Brain microvascular endothelial cell (primary cell): ENCODE data around the gene TSC22D2.

ENCODE experiments used
- DNase-seq: peaks from one replicate; pipeline ENCODE4 v3.0.0-alpha.2; 2020
- H3K27ac ChIP-seq: fragments of 250-450 bp; sonication (Bioruptor Pico); 2 replicates; pipeline ENCODE4 v1.5.1; 2020; ENCODE audit warnings: mild to moderate bottlenecking, moderate library complexity
- H3K27me3 ChIP-seq: fragments of 250-450 bp; sonication (Bioruptor Pico); replicated peaks from 2 replicates; pipeline ENCODE4 v1.5.1; 2020; ENCODE audit warnings: mild to moderate bottlenecking
- H3K36me3 ChIP-seq: fragments of 250-450 bp; sonication (Bioruptor Pico); replicated peaks from 2 replicates; pipeline ENCODE4 v1.5.1; 2020; ENCODE audit warnings: mild to moderate bottlenecking
- H3K4me3 ChIP-seq: 2 replicates; pipeline ENCODE4 v1.5.1; 2011; ENCODE audit warnings: low read depth, mild to moderate bottlenecking, control low read depth, low read length, moderate library complexity
- CTCF ChIP-seq: IDR thresholded peaks from 2 replicates; pipeline ENCODE4 v1.5.1; 2011; ENCODE audit warnings: low read depth, mild to moderate bottlenecking, moderate library complexity, low read length, control low read depth, inconsistent platforms; ENCODE audit errors: missing control alignments
- in situ Hi-C: cut with HindIII; loops from 2 replicates; pipeline ENCODE4 v1.10.0; 2017; ENCODE audit warnings: low sequenced_read_pairs, low pct_ligation_motif_present

Gene TSC22D2

GRCh38 chr3:150390087-150390486, 18.0 kb upstream of the TSC22D2 start:
- no peak overlapping the region for H3K4me3 ChIP-seq
- DNase-seq = no peak
- H3K27me3 ChIP-seq = no peaks in the 10 kb centered on the region
- no peak for TF ChIP-seq CTCF
- H3K36me3 ChIP-seq = no peaks in the 10 kb centered on the region
- no peak overlapping the region for H3K27ac ChIP-seq
- in situ Hi-C loops = no loop called here

GRCh38 chr3:150391161-150391560, 16.9 kb upstream of the TSC22D2 start:
- no peak for DNase-seq

GRCh38 chr3:150393745-150394144, 14.4 kb upstream of the TSC22D2 start:
- H3K27me3 ChIP-seq = no peaks in the 10 kb centered on the region
- no peaks in the 10 kb centered on the region for H3K36me3 ChIP-seq
- no peak for TF ChIP-seq CTCF
- DNase-seq = no peak
- in situ Hi-C loops = no loop called here
- H3K4me3 ChIP-seq = no peak overlapping the region
- H3K27ac ChIP-seq = no peak overlapping the region

More at GRCh38 chr3:150391161-150391560, 16.9 kb upstream of the TSC22D2 start:
- H3K27ac ChIP-seq = no peak overlapping the region
- no peak for TF ChIP-seq CTCF
- H3K4me3 ChIP-seq = no peak overlapping the region
- in situ Hi-C loops = no loop called here
- no peaks in the 10 kb centered on the region for H3K27me3 ChIP-seq
- H3K36me3 ChIP-seq = no peaks in the 10 kb centered on the region

- Histone ChIP-seq H3K4me3 (no peak overlapping the region), H3K36me3 (no peaks in the 10 kb centered on the region), H3K27me3 (no peaks in the 10 kb centered on the region), H3K27ac (no peak overlapping the region)
- TF ChIP-seq CTCF = no peak
- in situ Hi-C loops = no loop called here
- DNase-seq = no peak
Measured at GRCh38 chr3:150394606-150395005, 13.5 kb upstream of the TSC22D2 start.

GRCh38 chr3:150396491-150396890, 11.6 kb upstream of the TSC22D2 start:
- no peak for TF ChIP-seq CTCF
- in situ Hi-C loops = no loop called here
- no peak for DNase-seq
- Histone ChIP-seq H3K36me3 (no peaks in the 10 kb centered on the region), H3K27ac (no peak overlapping the region), H3K27me3 (no peaks in the 10 kb centered on the region), H3K4me3 (no peak overlapping the region)

GRCh38 chr3:150396956-150397550, 11.0 kb upstream of the TSC22D2 start:
- Histone ChIP-seq H3K36me3 (no peaks in the 10 kb centered on the region), H3K27me3 (no peaks in the 10 kb centered on the region), H3K4me3 (no peak overlapping the region), H3K27ac (no peak overlapping the region)
- no peak for DNase-seq
- TF ChIP-seq CTCF = no peak
- in situ Hi-C loops = no loop called here
